A549 (cell line): ENCODE measurements around the gene RBBP8.

Experiments
- CEBPB ChIP-seq, 2 experiments: fragments of >200 bp in 1 of 2; sonication (Bioruptor Twin) in 1 of 2; formaldehyde crosslinking in 1 of 2; IDR thresholded peaks; 2 replicates each; pipeline ENCODE4 v1.6.1; 2012 to 2016
- CHD2 ChIP-seq: fragments of 150-350 bp; IDR thresholded peaks from 2 replicates; pipeline ENCODE4 v1.6.1; 2014; ENCODE audit warnings: low read length; ENCODE audit not compliant: partially characterized antibody
- CTCF ChIP-seq: fragments of >200 bp; sonication (Bioruptor Twin); formaldehyde crosslinking; IDR thresholded peaks from 3 replicates; pipeline ENCODE4 v1.5.1; 2016
- EP300 ChIP-seq, 2 experiments: fragments of >200 bp; sonication (Bioruptor Twin); formaldehyde crosslinking; IDR thresholded peaks; 2 replicates in 1 of 2; 3 replicates in 1 of 2; pipeline ENCODE4 v1.6.1; 2016 to 2017
- JUNB ChIP-seq: fragments of >200 bp; sonication (Bioruptor Twin); formaldehyde crosslinking; IDR thresholded peaks from 2 replicates; pipeline ENCODE4 v1.6.1; 2016
- POLR2A ChIP-seq: IDR thresholded peaks from 2 replicates; pipeline ENCODE4 v1.6.1; 2012; ENCODE audit warnings: mild to moderate bottlenecking, low read length
- RCOR1 ChIP-seq: fragments of 150-350 bp; IDR thresholded peaks from 2 replicates; pipeline ENCODE4 v1.6.1; 2014; ENCODE audit warnings: antibody characterized with exemption, low read length, low read depth
- RNF2 ChIP-seq: fragments of 200-600 bp; sonication (generic); IDR thresholded peaks from 2 replicates; pipeline ENCODE4 v1.6.1; 2016; ENCODE audit warnings: low read depth, mild to moderate bottlenecking, antibody characterized with exemption, moderate library complexity, borderline replicate concordance
- TF ChIP-seq, protein P1 (sequence below): IDR thresholded peaks from 2 replicates; pipeline ENCODE4 v1.6.1; 2012

GRCh38 chr18:23063502-23063901 is 130.4 kb downstream of the RBBP8 start:
- no peak for TF ChIP-seq POLR2A
- no peak for TF ChIP-seq CTCF
- TF ChIP-seq CEBPB (IDR thresholded peaks at IDR 0.05), result no peak
- no peak for TF ChIP-seq EP300 (IDR thresholded peaks at IDR 0.05)
- TF ChIP-seq CHD2, result no peak
- TF ChIP-seq RCOR1, result no peak
- no peak for TF ChIP-seq RNF2
- TF ChIP-seq, protein P1, sequence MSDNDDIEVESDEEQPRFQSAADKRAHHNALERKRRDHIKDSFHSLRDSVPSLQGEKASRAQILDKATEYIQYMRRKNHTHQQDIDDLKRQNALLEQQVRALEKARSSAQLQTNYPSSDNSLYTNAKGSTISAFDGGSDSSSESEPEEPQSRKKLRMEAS, result no peak
- no peak for TF ChIP-seq JUNB
